Ovary (tissue), 3 donors: ENCODE results near the gene POLQ.

Experiments used
- POLR2A ChIP-seq: fragments of 450-650 bp; IDR thresholded peaks from one replicate; pipeline ENCODE4 v1.6.1; 2017; ENCODE audit warnings: antibody characterized with exemption, mild to moderate bottlenecking, moderate library complexity
- TF ChIP-seq, protein P1 (sequence below), 3 donors: fragments of 450-650 bp in 2 of 3; fragments of 200-600 bp in 1 of 3; IDR thresholded peaks; one replicate each; pipeline versions ENCODE4 v1.5.1 to v1.8.0; 2016 to 2022; ENCODE audit warnings: antibody characterized with exemption in 3 of 3, mild to moderate bottlenecking in 1 of 3
- donor health status: DM: no; HTN: no; CAD: no.

DNA sequence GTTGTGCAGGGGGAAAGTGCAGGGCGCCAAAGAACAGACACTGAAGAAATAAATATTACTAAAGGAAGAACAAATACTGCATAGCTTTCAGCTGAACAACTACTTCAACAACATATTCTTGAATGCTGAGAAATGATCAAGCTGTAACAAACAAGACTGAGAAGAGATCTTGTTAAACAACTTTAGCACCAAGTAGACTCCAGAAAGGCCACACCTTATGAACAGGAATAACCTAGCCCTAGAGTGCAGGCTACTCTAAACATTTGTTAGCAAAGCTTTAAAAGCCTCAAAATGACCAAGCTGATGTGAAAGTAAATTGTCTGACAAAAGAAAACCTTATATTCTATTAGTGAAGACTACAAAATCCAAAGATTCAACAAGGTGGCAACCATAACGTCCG, 83.2 kb downstream of the POLQ start:
- TF ChIP-seq POLR2A = no peak
- TF ChIP-seq, protein P1, sequence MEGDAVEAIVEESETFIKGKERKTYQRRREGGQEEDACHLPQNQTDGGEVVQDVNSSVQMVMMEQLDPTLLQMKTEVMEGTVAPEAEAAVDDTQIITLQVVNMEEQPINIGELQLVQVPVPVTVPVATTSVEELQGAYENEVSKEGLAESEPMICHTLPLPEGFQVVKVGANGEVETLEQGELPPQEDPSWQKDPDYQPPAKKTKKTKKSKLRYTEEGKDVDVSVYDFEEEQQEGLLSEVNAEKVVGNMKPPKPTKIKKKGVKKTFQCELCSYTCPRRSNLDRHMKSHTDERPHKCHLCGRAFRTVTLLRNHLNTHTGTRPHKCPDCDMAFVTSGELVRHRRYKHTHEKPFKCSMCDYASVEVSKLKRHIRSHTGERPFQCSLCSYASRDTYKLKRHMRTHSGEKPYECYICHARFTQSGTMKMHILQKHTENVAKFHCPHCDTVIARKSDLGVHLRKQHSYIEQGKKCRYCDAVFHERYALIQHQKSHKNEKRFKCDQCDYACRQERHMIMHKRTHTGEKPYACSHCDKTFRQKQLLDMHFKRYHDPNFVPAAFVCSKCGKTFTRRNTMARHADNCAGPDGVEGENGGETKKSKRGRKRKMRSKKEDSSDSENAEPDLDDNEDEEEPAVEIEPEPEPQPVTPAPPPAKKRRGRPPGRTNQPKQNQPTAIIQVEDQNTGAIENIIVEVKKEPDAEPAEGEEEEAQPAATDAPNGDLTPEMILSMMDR (IDR thresholded peaks at IDR 0.05) = no peak
